ENCODE results near the gene CNGA3. TPM values are rescaled to one million over a fixed set of nuclear protein-coding genes. Genes with fewer than 3 reads are reported as not detected.

CNGA3 gene
- total RNA-seq, 1 donor from 2014 or later: not detected

GRCh38 chr2:98356729-98357128 is 10.5 kb downstream of the CNGA3 start:
- TF ChIP-seq CTCF (IDR thresholded peaks at IDR 0.05): no peak
- H3K4me3 Mint-ChIP-seq (ENCODE audit: unreplicated experiment): no peak overlapping the region
- no peak for DNase-seq (ENCODE audit: low spot score)
- no peak overlapping the region for H3K27ac Mint-ChIP-seq (ENCODE audit: unreplicated experiment)
- H3K9me3 Mint-ChIP-seq (ENCODE audit: low read depth): no peaks in the 10 kb centered on the region
- no peaks in the 10 kb centered on the region for H3K4me1 Mint-ChIP-seq (ENCODE audit: low read depth)
- no peaks in the 10 kb centered on the region for H3K36me3 Mint-ChIP-seq (ENCODE audit: low read depth)
- peaks cover 23% of the 10 kb centered on the region for H3K27me3 Mint-ChIP-seq (ENCODE audit: low read depth)

GRCh38 chr2:98357849-98358248 is 11.6 kb downstream of the CNGA3 start:
- DNase-seq (ENCODE audit: low spot score): no peak
- Mint-ChIP-seq H3K27me3 (ENCODE audit: low read depth) (peaks cover 15% of the 10 kb centered on the region), H3K27ac (ENCODE audit: unreplicated experiment) (no peak overlapping the region), H3K4me3 (ENCODE audit: unreplicated experiment) (no peak overlapping the region), H3K36me3 (ENCODE audit: low read depth) (no peaks in the 10 kb centered on the region), H3K4me1 (ENCODE audit: low read depth) (no peaks in the 10 kb centered on the region), H3K9me3 (ENCODE audit: low read depth) (no peaks in the 10 kb centered on the region)
- TF ChIP-seq CTCF (IDR thresholded peaks at IDR 0.05): no peak

DNA sequence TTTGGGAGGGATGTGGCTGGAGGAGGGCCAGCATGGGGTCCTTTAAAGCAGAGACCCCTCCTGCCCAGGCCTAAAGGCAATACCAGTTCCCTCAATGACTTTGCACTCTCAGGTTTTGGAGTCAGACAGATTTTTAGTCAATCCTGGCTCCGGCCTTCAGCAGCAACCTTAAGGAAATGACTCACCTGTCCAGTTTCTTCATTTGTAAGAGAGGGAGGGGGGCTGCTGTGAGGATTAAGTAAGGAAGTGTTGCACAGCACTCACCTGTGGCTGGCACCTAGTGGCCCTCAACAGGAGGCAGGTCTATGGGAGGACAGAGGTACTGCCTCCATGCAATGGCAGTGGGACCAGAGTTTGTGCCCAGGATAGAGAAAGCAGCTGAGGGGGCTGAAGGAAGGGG is 13.7 kb downstream of the CNGA3 start:
- Mint-ChIP-seq H3K27me3 (ENCODE audit: low read depth) (peaks cover 15% of the 10 kb centered on the region), H3K4me3 (ENCODE audit: unreplicated experiment) (no peak overlapping the region), H3K9me3 (ENCODE audit: low read depth) (no peaks in the 10 kb centered on the region), H3K27ac (ENCODE audit: unreplicated experiment) (no peak overlapping the region), H3K36me3 (ENCODE audit: low read depth) (no peaks in the 10 kb centered on the region), H3K4me1 (ENCODE audit: low read depth) (no peaks in the 10 kb centered on the region)
- no peak for TF ChIP-seq CTCF (IDR thresholded peaks at IDR 0.05)
- no peak for DNase-seq (ENCODE audit: low spot score)

GRCh38 chr2:98367721-98368120 is 21.5 kb downstream of the CNGA3 start:
- H3K27ac Mint-ChIP-seq (ENCODE audit: unreplicated experiment): no peak overlapping the region
- H3K9me3 Mint-ChIP-seq (ENCODE audit: low read depth): peaks cover 7% of the 10 kb centered on the region
- no peak overlapping the region for H3K4me3 Mint-ChIP-seq (ENCODE audit: unreplicated experiment)
- H3K27me3 Mint-ChIP-seq (ENCODE audit: low read depth): peaks cover 18% of the 10 kb centered on the region
- DNase-seq (ENCODE audit: low spot score): no peak
- H3K36me3 Mint-ChIP-seq (ENCODE audit: low read depth): peaks cover 2% of the 10 kb centered on the region
- H3K4me1 Mint-ChIP-seq (ENCODE audit: low read depth): peaks cover 1% of the 10 kb centered on the region
- TF ChIP-seq CTCF (IDR thresholded peaks at IDR 0.05): no peak

DNA sequence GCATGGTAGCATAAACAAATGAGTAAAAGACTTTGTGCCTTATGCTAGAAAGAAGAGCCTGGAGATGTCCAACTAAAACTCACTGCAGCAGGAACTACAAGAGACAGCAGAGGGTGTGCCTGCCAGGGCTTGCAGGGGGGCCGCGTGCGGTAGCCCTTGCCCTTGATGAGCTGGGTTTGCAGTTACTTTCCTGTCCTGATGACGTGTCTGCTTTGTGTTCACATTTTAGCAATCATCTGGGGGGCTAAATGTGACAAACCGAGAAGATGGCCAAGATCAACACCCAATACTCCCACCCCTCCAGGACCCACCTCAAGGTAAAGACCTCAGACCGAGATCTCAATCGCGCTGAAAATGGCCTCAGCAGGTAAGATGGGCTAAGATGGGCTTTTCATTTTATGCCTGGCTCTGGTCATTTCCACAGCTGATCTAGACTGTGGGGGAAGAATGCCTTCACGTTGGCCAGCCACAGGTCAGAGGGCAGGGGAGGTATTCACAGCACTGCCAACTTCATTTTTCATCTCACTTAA is 23.5 kb downstream of the CNGA3 start:
- Mint-ChIP-seq H3K27me3 (ENCODE audit: low read depth) (peaks cover 33% of the 10 kb centered on the region), H3K4me1 (ENCODE audit: low read depth) (peaks cover 17% of the 10 kb centered on the region)

More for the DNA sequence above, 23.5 kb downstream of the CNGA3 start:
- TF ChIP-seq CTCF (IDR thresholded peaks at IDR 0.05): no peak
- no peak for DNase-seq (ENCODE audit: low spot score)
- Mint-ChIP-seq H3K36me3 (ENCODE audit: low read depth) (peaks cover 2% of the 10 kb centered on the region), H3K9me3 (ENCODE audit: low read depth) (peaks cover 7% of the 10 kb centered on the region), H3K27ac (ENCODE audit: unreplicated experiment) (no peak overlapping the region), H3K4me3 (ENCODE audit: unreplicated experiment) (no peak overlapping the region)
